ENCODE data around the gene GLP1R.

Gene GLP1R

GRCh38 chr6:39062014-39062740 lies 13.6 kb downstream of the GLP1R start:
- DNase-seq (ENCODE audit: low read depth): no peak

- DNase-seq (ENCODE audit: low read depth): no peak
These were observed 14.9 kb downstream of the GLP1R start for GRCh38 chr6:39063526-39063925.

DNA sequence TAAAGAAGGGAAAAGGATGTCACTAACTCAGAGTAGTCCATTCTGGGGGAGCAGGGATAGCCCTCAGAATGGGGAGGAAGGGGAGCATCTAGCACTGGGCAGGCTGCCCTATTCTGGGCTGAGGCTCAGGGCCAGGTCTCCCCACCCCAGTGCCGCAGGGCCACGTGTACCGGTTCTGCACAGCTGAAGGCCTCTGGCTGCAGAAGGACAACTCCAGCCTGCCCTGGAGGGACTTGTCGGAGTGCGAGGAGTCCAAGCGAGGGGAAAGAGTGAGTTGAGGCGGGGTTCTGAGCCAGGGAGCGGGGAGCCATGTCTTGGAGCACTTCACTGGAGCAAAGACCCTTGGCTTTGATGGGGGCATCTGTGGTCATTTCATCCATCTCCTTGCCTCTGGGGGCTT lies 17.0 kb downstream of the GLP1R start:
- no peak for DNase-seq (ENCODE audit: low read depth)

GRCh38 chr6:39068391-39068790 lies 19.8 kb downstream of the GLP1R start:
- DNase-seq (ENCODE audit: low read depth): no peak

- no peak for DNase-seq (ENCODE audit: low read depth)
These were observed 24.2 kb downstream of the GLP1R start for GRCh38 chr6:39072830-39073229.

DNA sequence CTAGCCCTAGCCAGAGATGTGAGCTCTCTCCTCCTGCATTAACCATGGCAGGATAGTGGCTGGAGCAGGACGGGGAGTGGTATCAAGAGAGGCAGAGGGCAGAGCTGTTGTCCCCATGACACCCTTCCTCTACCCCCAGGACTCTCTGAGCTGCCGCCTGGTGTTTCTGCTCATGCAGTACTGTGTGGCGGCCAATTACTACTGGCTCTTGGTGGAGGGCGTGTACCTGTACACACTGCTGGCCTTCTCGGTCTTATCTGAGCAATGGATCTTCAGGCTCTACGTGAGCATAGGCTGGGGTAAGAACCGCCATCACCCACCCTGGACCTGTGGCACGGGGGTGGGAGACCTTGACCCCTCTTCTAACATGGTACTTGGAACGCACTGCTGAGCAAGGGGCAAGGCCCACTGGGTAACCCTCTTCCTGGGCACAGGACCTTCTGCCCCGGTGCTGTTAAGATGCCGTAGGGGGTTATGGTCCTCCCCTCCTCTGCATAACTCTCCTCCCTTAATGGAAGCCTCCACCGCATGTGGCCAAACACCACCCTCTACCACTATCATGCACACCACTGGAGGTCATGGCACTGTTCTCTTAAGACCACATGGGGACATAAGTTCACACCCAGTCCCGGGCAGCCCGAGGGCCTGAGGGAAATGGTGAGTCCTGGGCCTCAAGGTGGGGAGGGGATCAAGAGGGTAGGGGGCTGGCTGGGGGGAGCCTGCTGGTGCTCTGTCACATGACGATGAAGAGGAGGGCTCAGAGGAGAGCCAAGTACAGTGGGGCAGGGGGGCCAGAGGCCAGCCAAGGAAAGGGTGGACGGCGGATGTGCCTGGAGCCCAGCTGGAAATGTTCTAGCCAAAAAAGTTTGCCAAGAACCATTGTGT lies 25.1 kb downstream of the GLP1R start:
- DNase-seq (ENCODE audit: low read depth): no peak

GRCh38 chr6:39074486-39074885 lies 25.9 kb downstream of the GLP1R start:
- DNase-seq (ENCODE audit: low read depth): no peak

DNA sequence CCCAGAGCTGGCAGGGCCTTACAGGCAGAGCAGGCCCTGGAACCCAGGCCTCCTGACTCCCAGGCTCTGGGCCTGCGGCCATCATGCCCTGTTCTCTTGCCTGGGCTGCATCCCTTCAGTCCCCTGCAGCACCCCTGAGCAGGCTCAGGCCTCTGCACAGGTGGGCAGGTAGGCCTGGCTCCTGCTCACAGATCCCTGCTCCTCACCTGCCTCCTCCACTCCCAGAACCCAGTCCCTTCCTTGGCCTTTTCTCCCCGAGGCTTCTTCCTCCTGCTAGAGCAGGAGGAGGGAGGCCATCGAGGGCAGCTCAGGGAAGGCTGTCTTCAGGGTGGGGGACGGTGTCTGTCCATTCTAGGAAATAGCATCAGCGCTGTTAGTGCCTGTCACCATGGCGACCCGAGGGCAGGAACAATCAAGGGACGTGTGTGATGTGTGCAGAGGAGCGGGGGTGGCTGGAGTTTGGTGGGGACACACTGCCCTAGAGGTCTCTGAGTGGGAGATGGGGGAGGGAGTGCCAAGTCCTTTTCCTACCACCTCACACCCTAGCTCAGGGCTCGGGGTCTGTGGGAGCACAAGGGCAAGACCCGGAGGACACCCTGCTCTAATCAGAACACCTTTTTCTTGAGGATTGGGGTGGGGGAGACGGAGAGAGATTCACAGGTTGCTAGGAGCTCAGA lies 26.6 kb downstream of the GLP1R start:
- DNase-seq (ENCODE audit: low read depth): no peak

- DNase-seq (ENCODE audit: low read depth): no peak
These were observed 27.4 kb downstream of the GLP1R start for GRCh38 chr6:39075807-39076622.

- DNase-seq (ENCODE audit: low read depth): no peak
These were observed 28.3 kb downstream of the GLP1R start for GRCh38 chr6:39076623-39077535.

GRCh38 chr6:39077882-39078594 lies 29.5 kb downstream of the GLP1R start:
- no peak for DNase-seq (ENCODE audit: low read depth)

DNA sequence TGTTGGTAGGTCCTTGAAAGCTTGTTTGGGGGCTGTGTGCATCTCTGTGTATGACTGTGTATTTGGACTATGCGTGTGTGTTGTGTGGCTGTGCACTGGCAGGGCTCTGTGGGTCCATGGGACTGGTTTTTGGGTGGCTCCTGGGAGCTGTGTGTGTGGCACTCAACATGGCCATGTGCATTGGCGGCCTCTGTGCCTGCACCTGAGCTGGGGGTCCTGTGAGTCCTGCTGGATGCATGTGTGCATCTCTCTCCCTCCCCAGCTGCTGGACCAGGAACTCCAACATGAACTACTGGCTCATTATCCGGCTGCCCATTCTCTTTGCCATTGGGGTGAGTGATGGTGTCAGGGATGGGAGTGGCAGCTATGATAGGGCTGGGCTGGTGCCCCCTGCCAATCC lies 30.1 kb downstream of the GLP1R start:
- no peak for DNase-seq (ENCODE audit: low read depth)

- no peak for DNase-seq (ENCODE audit: low read depth)
These were observed 30.9 kb downstream of the GLP1R start for GRCh38 chr6:39079197-39080125.

- no peak for DNase-seq (ENCODE audit: low read depth)
These were observed 31.8 kb downstream of the GLP1R start for GRCh38 chr6:39080246-39080875.

DNA sequence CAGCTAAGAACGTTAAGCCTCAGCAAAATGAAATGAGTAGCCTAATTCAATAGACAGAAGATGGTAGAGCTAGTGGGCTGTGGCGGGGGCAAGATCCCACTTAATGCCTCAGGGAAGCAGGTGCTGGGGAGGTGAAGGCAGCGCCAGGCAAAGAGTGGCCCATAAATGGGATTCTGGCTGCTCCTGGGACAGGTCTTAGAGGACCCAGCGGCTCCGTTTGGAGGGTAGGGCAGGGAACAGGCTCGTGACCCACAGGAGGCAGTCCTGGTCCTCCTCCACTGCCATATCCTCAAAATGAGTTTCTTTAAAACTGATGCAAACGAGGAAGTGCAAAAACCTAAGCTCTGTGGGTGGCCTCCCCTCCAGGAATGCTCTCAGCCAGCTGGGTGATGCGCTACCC lies 33.7 kb downstream of the GLP1R start:
- no peak for DNase-seq (ENCODE audit: low read depth)

GRCh38 chr6:39083231-39083634 lies 34.7 kb downstream of the GLP1R start:
- DNase-seq (ENCODE audit: low read depth): no peak

DNA sequence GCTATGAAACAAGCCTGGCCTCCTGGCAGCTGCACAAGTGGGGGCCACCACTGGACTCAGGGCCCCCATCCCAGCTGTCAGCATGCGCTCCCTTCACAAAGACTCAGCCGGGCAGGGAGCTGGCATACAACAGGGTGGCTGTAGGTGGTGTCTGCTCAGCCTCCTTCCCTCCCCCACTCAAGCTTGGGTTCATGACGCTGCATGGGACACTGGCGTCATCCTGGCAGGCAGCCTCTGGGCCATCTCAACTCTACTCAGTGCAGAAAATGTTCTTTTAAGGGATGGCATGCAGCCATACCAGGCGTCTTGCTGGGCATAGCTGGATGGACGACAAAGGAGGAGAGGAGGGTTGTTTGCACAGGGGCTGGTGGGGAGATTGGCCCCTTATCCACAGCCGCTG lies 35.9 kb downstream of the GLP1R start:
- no peak for DNase-seq (ENCODE audit: low read depth)

DNA sequence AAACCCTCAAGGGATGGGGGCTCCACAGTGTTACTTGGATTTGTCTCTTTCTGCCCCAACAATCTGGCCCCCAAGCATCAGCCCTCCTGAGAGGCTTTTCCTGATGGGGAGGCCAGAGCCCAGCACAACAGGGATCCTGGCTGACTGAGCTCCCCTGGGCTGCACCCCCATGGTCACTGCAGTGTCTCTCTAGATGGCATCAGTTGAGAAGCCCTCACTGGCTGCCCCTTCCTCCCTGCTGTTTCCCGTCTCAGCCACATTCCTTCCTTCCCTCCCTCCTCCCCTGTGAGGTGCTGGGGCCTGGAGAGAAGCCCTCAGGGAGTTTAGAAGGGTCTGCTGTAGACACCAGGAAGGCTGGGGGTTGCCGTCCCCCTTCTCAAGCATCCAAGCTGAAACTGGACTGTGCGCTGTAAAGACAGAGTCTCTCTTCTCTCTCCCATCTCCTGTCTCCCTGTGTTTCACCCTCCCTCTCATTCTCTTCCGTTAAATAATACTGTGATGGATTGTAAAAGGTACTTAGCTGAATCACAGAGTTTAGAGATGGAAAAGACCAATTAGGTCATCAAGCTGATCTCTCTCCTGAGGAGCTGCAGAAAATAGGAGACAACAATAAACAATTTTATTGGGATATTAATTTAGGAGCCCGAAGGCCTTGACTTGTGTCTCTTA lies 36.7 kb downstream of the GLP1R start:
- no peak for DNase-seq (ENCODE audit: low read depth)

Data from fibroblast of gingiva (primary cell).